K562 (cell line): Measurements from ENCODE around the gene SMIM13. TPM values are rescaled to one million over a fixed set of nuclear protein-coding genes. Genes with fewer than 3 reads are reported as not detected.

Experiments
- ATAC-seq: fragments of 200-7000 bp; cut with Tn5 transposase; 3 replicates; pipeline ENCODE4 v1.9.1; 2020; ENCODE audit warnings: moderate library complexity
- BruUV-seq: library from RNA; stranded (reverse); fragments of 400-500 nt; replicated peaks from 2 replicates; lab custom pipeline; 2021; lab: Mats Ljungman, UMichigan
- CTCF ChIA-PET: fragments of 300-600 bp; formaldehyde crosslinking; extraction: SDS; loops from one replicate; lab custom pipeline; 2021; ENCODE audit warnings: low intra/inter-chr PET ratio; lab: Yijun Ruan, JAX
- POLR2A ChIA-PET: fragments of 300-600, 350-650 bp; sonication (Branson Sonifier 250); formaldehyde crosslinking; extraction: SDS; loops from one replicate; lab custom pipeline; 2021; ENCODE audit warnings: antibody characterized with exemption, inconsistent platforms; lab: Yijun Ruan, JAX
- DNase-seq, 4 experiments: peaks; one replicate each; pipeline versions ENCODE4 v3.0.0 to v3.0.0-alpha.2; 2011 to 2018; ENCODE audit warnings: low spot score in 3 of 4, mixed read lengths in 3 of 4; ENCODE audit errors: extremely low read depth in 1 of 4
- FAIRE-seq: peaks from 2 replicates; lab custom pipeline; 2011; peaks lifted over from hg19 to GRCh38; lab: Jason Lieb, UNC
- H2AFZ ChIP-seq: 2 replicates; pipeline ENCODE4 v1.6.0; 2011; ENCODE audit warnings: low read depth, low read length, control low read depth, inconsistent platforms
- H3K27ac ChIP-seq: fragments of 200-600 bp; 3 replicates; pipeline ENCODE4 v1.8.0; 2011; ENCODE audit warnings: low read depth, mild to moderate bottlenecking, control low read depth, inconsistent platforms, low read length, moderate library complexity, mixed read lengths; ENCODE audit errors: extremely low read depth
- H3K27me3 ChIP-seq, 2 experiments: fragments of 300-600 bp in 1 of 2; 2 replicates in 1 of 2; 3 replicates in 1 of 2; pipeline versions ENCODE4 v1.6.0 to v1.8.0; 2011; ENCODE audit warnings: inconsistent platforms in 2 of 2, low read length in 2 of 2, mild to moderate bottlenecking in 1 of 2, mixed read lengths in 1 of 2, moderate library complexity in 1 of 2; ENCODE audit not compliant: control insufficient read depth in 2 of 2, insufficient read depth in 2 of 2
- H3K36me3 ChIP-seq: fragments of 300-600 bp; 3 replicates; pipeline ENCODE4 v1.8.0; 2011; ENCODE audit warnings: mild to moderate bottlenecking, low read length, inconsistent platforms; ENCODE audit not compliant: control insufficient read depth, insufficient read depth
- H3K4me1 ChIP-seq, 2 experiments: fragments of 200-600 bp in 1 of 2; replicated peaks in 1 of 2; 2 replicates in 1 of 2; 3 replicates in 1 of 2; pipeline versions ENCODE4 v1.5.1 to v1.8.0; 2011; ENCODE audit warnings: inconsistent platforms in 2 of 2, low read length in 2 of 2, mild to moderate bottlenecking in 1 of 2, mixed read lengths in 1 of 2, moderate library complexity in 1 of 2; ENCODE audit not compliant: control insufficient read depth in 2 of 2, insufficient read depth in 2 of 2
- H3K4me2 ChIP-seq: 2 replicates; pipeline ENCODE4 v1.6.1; 2011; ENCODE audit warnings: low read length, control low read depth, inconsistent platforms, mixed read lengths; ENCODE audit not compliant: insufficient read depth
- H3K4me3 ChIP-seq: fragments of 200-600 bp; sonication (generic), shearing (Covaris generic); 2 replicates; pipeline ENCODE4 v1.5.1; 2016; ENCODE audit warnings: control low read depth, inconsistent platforms
- H3K79me2 ChIP-seq: fragments of 200-600 bp; 3 replicates; pipeline ENCODE4 v1.8.0; 2011; ENCODE audit warnings: low read length, inconsistent platforms; ENCODE audit not compliant: control insufficient read depth, insufficient read depth
- H3K9ac ChIP-seq, 2 experiments: 2 replicates each; pipeline versions ENCODE4 v1.6.0 to v1.6.1; 2011; ENCODE audit warnings: low read depth in 2 of 2, low read length in 2 of 2, control low read depth in 1 of 2, inconsistent platforms in 1 of 2, mild to moderate bottlenecking in 1 of 2, mixed read lengths in 1 of 2; ENCODE audit not compliant: insufficient read depth in 1 of 2
- H3K9me1 ChIP-seq: one replicate; pipeline ENCODE4 v1.6.0; 2011; ENCODE audit warnings: inconsistent platforms, mild to moderate bottlenecking, low read length, moderate library complexity; ENCODE audit not compliant: control insufficient read depth, insufficient read depth
- H3K9me3 ChIP-seq: replicated peaks from 2 replicates; pipeline ENCODE4 v1.5.1; 2011; ENCODE audit warnings: low read depth, low read length, inconsistent platforms; ENCODE audit not compliant: control insufficient read depth, insufficient read depth
- H4K20me1 ChIP-seq: replicated peaks from 2 replicates; pipeline ENCODE4 v1.6.1; 2011; ENCODE audit warnings: low read length, inconsistent platforms, mixed read lengths; ENCODE audit not compliant: control insufficient read depth, insufficient read depth
- DMBX1 ChIP-seq: fragments of 250-450 bp; sonication (Bioruptor Pico); IDR thresholded peaks from 2 replicates; pipeline ENCODE4 v1.8.0; 2022; ENCODE audit warnings: inconsistent platforms, mild to moderate bottlenecking, moderate library complexity, borderline replicate concordance
- ESRRA ChIP-seq: fragments of 450-650 bp; IDR thresholded peaks from 2 replicates; pipeline ENCODE4 v1.6.1; 2014; ENCODE audit warnings: low read depth, mild to moderate bottlenecking, moderate library complexity, borderline replicate concordance
- FOSL1 ChIP-seq: fragments of 200-800 bp; sonication (Bioruptor generic); conservative IDR thresholded peaks from 2 replicates; pipeline ENCODE4 v1.6.1; 2016; ENCODE audit warnings: missing genetic modification characterization, missing compliant biosample characterization
- ZBTB1 ChIP-seq: sonication (generic); formaldehyde crosslinking; IDR thresholded peaks from 2 replicates; pipeline ENCODE4 v1.8.1; 2023; ENCODE audit warnings: missing genetic modification reagents, low read depth, mild to moderate bottlenecking, borderline replicate concordance
- ZNF140 ChIP-seq: fragments of 250-450 bp; sonication (Bioruptor Pico); IDR thresholded peaks from 2 replicates; pipeline ENCODE4 v1.8.0; 2021; ENCODE audit warnings: moderate library complexity, mild to moderate bottlenecking, inconsistent platforms
- WGBS: fragments of 100-300 bp; shearing (Covaris generic); methylation state at CpG from one replicate; pipeline ENCODE4 v1.1.6; 2016; ENCODE audit warnings: low coverage, mixed read lengths; ENCODE audit not compliant: insufficient coverage; ENCODE audit errors: missing lambda C conversion rate; 5-methylcytosine and 5-hydroxymethylcytosine counted together
- in situ Hi-C: fragments of 300-500 bp; cut with MboI; formaldehyde crosslinking; loops from 4 replicates; pipeline ENCODE4 v1.15.0; 2018; ENCODE audit warnings: inconsistent platforms, mixed read lengths
- intact Hi-C: fragments of 100-400 bp; cut with micrococcal nuclease; formaldehyde crosslinking; loops from 2 replicates; pipeline ENCODE4 v1.14.2; 2022
- polyA plus RNA-seq, 8 experiments: library from polyadenylated mRNA; depleted of rRNA in 4 of 8; stranded (reverse) in 5 of 8; unstranded in 3 of 8; fragments of >200 nt; fragmentation: Nextera tagmentation in 2 of 8; fragmentation: Illumina TruSeq in 1 of 8; extraction: Ambion mirVana in 2 of 8; extraction: Trizol in 1 of 8; gene quantifications; 2 replicates each; pipeline versions ENCODE4 v1.2.1 to v1.2.3, GENCODE V29; 2011 to 2014; ENCODE audit warnings: inconsistent platforms in 1 of 8, missing spikeins in 1 of 8
- total RNA-seq, 7 experiments: library from RNA; depleted of rRNA in 6 of 7; stranded (reverse); fragments of >200 nt in 6 of 7; fragmentation: Illumina TruSeq in 2 of 7; extraction: Trizol in 2 of 7; gene quantifications; 2 replicates each; pipeline versions ENCODE4 v1.2.1 to v1.2.3, GENCODE V29; 2011 to 2021; ENCODE audit warnings: low replicate concordance in 1 of 7
- TF ChIP-seq, protein P1 (sequence below): fragments of 250-450 bp; sonication (Bioruptor Pico); IDR thresholded peaks from 2 replicates; pipeline ENCODE4 v1.4.0; 2020
- TF ChIP-seq, protein P2 (sequence below): fragments of 450-650 bp; IDR thresholded peaks from 2 replicates; pipeline ENCODE4 v1.6.1; 2016

Gene SMIM13
- total and polyA plus RNA-seq, 9 of the 15 experiments (the other 6 are each of a cell fraction or from before 2014, with no cell fraction given): 5.5 to 24.8 (median 11.7) TPM

- Histone ChIP-seq H3K27ac (no peak overlapping the region), H3K27me3 (peaks cover 24 to 41% of the 10 kb centered on the region in 2 experiments), H4K20me1 (no peaks in the 10 kb centered on the region), H3K9me3 (no peaks in the 10 kb centered on the region), H3K79me2 (no peaks in the 10 kb centered on the region), H3K9me1 (no peaks in the 10 kb centered on the region), H3K9ac (no peak overlapping the region), H3K4me3 (no peak overlapping the region), H3K36me3 (no peaks in the 10 kb centered on the region), H3K4me2 (no peak overlapping the region), H2AFZ (no peak overlapping the region)
- no peak for ATAC-seq
- ChIA-PET CTCF (no interaction called here), POLR2A (no interaction called here)
- in situ Hi-C loops: no loop called here
- WGBS: 4% methylated on average over 2 of the region's 2 CpGs
- FAIRE-seq: no peak
- no peak for TF ChIP-seq ESRRA
- no peak for TF ChIP-seq DMBX1
- TF ChIP-seq, all 486 proteins: peak for 0
- no TSS peak for BruUV-seq
- intact Hi-C loops: no loop called here
- DNase-seq: no peak
- H3K4me1 ChIP-seq: no peaks in the 10 kb centered on the region
Observed at GRCh38 chr6:11163932-11164331, 70.3 kb downstream of the SMIM13 start.

DNA sequence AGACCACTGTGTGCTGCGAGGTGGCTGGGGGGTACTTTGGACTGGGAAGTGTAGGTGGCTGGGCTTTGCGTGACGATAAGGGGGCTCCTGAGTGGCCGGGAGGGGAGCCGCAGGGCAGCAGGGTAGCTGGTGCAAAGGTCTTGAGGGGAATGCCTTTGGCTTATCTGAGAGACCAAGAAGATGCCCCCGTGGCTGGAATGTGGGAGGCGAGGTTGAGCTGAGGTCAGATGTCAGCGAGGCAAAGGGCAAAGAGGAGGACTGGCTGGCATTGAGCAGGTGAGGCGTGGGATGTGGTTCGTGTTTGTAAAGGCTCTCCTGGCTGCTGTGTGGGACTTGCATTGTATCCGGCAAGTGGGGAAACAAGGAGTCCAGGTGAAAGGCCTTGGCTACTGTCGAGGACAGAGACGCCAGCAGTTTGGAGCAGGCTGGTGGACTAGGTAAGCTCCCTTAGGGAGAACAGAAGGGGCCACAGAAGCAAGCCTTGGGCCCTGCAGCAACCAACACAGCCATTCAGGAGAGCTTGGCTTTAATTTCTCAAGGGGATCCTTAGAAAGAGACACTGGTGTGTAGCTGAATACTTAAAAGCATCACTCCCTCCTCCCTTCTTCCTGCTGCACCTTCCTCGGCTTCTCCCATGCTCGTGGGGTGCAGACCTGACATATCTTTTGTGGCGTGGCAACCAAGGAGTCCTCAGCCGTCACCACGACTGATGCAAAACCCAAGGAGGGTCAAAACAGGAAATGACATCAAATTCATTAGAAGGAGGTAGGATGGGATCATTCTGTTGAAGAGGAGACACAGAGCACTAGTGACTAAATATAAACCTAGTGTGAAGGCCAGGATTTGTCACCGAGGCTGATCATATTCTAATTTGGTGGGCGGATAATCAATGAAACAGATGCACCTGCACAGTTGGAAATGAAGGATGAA is 71.3 kb downstream of the SMIM13 start:
- POLR2A ChIA-PET: no interaction called here
- under 1% methylated on average over 20 of the region's 20 CpGs for WGBS
- no peak overlapping the region for H2AFZ ChIP-seq
- TF ChIP-seq ZNF140 (CRISPR knock-in tag): no peak
- TF ChIP-seq FOSL1 (tag): no peak
- TF ChIP-seq, protein P1, sequence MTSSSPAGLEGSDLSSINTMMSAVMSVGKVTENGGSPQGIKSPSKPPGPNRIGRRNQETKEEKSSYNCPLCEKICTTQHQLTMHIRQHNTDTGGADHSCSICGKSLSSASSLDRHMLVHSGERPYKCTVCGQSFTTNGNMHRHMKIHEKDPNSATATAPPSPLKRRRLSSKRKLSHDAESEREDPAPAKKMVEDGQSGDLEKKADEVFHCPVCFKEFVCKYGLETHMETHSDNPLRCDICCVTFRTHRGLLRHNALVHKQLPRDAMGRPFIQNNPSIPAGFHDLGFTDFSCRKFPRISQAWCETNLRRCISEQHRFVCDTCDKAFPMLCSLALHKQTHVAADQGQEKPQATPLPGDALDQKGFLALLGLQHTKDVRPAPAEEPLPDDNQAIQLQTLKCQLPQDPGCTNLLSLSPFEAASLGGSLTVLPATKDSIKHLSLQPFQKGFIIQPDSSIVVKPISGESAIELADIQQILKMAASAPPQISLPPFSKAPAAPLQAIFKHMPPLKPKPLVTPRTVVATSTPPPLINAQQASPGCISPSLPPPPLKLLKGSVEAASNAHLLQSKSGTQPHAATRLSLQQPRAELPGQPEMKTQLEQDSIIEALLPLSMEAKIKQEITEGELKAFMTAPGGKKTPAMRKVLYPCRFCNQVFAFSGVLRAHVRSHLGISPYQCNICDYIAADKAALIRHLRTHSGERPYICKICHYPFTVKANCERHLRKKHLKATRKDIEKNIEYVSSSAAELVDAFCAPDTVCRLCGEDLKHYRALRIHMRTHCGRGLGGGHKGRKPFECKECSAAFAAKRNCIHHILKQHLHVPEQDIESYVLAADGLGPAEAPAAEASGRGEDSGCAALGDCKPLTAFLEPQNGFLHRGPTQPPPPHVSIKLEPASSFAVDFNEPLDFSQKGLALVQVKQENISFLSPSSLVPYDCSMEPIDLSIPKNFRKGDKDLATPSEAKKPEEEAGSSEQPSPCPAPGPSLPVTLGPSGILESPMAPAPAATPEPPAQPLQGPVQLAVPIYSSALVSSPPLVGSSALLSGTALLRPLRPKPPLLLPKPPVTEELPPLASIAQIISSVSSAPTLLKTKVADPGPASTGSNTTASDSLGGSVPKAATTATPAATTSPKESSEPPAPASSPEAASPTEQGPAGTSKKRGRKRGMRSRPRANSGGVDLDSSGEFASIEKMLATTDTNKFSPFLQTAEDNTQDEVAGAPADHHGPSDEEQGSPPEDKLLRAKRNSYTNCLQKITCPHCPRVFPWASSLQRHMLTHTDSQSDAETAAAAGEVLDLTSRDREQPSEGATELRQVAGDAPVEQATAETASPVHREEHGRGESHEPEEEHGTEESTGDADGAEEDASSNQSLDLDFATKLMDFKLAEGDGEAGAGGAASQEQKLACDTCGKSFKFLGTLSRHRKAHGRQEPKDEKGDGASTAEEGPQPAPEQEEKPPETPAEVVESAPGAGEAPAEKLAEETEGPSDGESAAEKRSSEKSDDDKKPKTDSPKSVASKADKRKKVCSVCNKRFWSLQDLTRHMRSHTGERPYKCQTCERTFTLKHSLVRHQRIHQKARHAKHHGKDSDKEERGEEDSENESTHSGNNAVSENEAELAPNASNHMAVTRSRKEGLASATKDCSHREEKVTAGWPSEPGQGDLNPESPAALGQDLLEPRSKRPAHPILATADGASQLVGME: no peak
- TF ChIP-seq, protein P2, sequence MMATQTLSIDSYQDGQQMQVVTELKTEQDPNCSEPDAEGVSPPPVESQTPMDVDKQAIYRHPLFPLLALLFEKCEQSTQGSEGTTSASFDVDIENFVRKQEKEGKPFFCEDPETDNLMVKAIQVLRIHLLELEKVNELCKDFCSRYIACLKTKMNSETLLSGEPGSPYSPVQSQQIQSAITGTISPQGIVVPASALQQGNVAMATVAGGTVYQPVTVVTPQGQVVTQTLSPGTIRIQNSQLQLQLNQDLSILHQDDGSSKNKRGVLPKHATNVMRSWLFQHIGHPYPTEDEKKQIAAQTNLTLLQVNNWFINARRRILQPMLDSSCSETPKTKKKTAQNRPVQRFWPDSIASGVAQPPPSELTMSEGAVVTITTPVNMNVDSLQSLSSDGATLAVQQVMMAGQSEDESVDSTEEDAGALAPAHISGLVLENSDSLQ: no peak
- no peak for TF ChIP-seq ZBTB1 (CRISPR knock-in tag)

More for the DNA sequence above, 71.3 kb downstream of the SMIM13 start:
- FAIRE-seq: no peak
- in situ Hi-C loops: no loop called here
- no peak for DNase-seq
- Histone ChIP-seq H3K9me1 (no peaks in the 10 kb centered on the region), H3K27ac (no peak overlapping the region), H3K9me3 (no peaks in the 10 kb centered on the region), H3K4me1 (no peaks in the 10 kb centered on the region), H3K9ac (no peak overlapping the region), H3K4me2 (no peak overlapping the region), H3K4me3 (no peak overlapping the region), H3K27me3 (peaks cover 24 to 48% of the 10 kb centered on the region in 2 experiments), H4K20me1 (no peaks in the 10 kb centered on the region), H3K79me2 (no peaks in the 10 kb centered on the region), H3K36me3 (no peaks in the 10 kb centered on the region)
- no peak for ATAC-seq
- BruUV-seq: no TSS peak
- CTCF ChIA-PET: no interaction called here
- intact Hi-C loops: no loop called here
